HCT116 (cell line): ENCODE measurements around the gene CDK5RAP2. TPM values are rescaled to one million over a fixed set of nuclear protein-coding genes. Genes with fewer than 3 reads are reported as not detected.

ENCODE experiments used
- ATAC-seq: fragments of 200-7000 bp; cut with Tn5 transposase; 2 replicates; pipeline ENCODE4 v1.9.1; 2020; ENCODE audit warnings: mild to moderate bottlenecking, moderate library complexity
- BruUV-seq: library from RNA; stranded (reverse); fragments of 400-500 nt; replicated peaks from 2 replicates; lab custom pipeline; 2021; lab: Mats Ljungman, UMichigan
- CTCF ChIA-PET: fragments of 300-600 bp; sonication (Branson Sonifier 250); formaldehyde crosslinking; loops from one replicate; lab custom pipeline; 2021; ENCODE audit warnings: antibody characterized with exemption; lab: Charles Lee
- POLR2A ChIA-PET: fragments of 300-600, 350-600 bp; sonication (Branson Sonifier 250); formaldehyde crosslinking; loops from one replicate; lab custom pipeline; 2021; ENCODE audit warnings: antibody characterized with exemption; lab: Charles Lee
- RAD21 ChIA-PET, 2 experiments: fragments of 300-600 bp; sonication (Branson Sonifier 250); formaldehyde crosslinking; loops; one replicate each; lab custom pipeline; 2023; ENCODE audit warnings: low total read pairs in 2 of 2; ENCODE audit not compliant: uncharacterized antibody in 2 of 2, unreplicated experiment in 2 of 2, low non-redundant PET in 1 of 2; lab: Charles Lee
- DNase-seq: peaks from one replicate; pipeline ENCODE4 v3.0.0-alpha.2; 2010; ENCODE audit warnings: low read depth, low spot score
- H2AFZ ChIP-seq: fragments of 200-600 bp; shearing (Covaris generic), sonication (generic); 2 replicates; pipeline ENCODE4 v1.6.1; 2017; ENCODE audit warnings: low read depth, mixed run types, mixed read lengths, antibody characterized with exemption, low read length; ENCODE audit not compliant: poor library complexity, severe bottlenecking
- H3K27ac ChIP-seq: 2 replicates; pipeline ENCODE4 v1.5.1; 2012; ENCODE audit warnings: low read depth, low read length
- H3K27me3 ChIP-seq: fragments of 200-600 bp; sonication (generic); 2 replicates; pipeline ENCODE4 v1.6.1; 2016; ENCODE audit warnings: mixed run types, low read length, mixed read lengths; ENCODE audit not compliant: insufficient read depth
- H3K36me3 ChIP-seq, 2 experiments: fragments of 200-500 bp in 1 of 2; fragments of 200-600 bp in 1 of 2; sonication (Bioruptor generic) in 1 of 2; sonication (generic) in 1 of 2; 2 replicates each; pipeline versions ENCODE4 v1.5.1 to v1.6.1; 2014 to 2016; ENCODE audit warnings: low read length in 2 of 2, inconsistent platforms in 1 of 2, mixed read lengths in 1 of 2, mixed run types in 1 of 2; ENCODE audit not compliant: insufficient read depth in 2 of 2, control insufficient read depth in 1 of 2
- H3K4me1 ChIP-seq, 2 experiments: fragments of 200-600 bp in 1 of 2; sonication (generic) in 1 of 2; 2 replicates each; pipeline versions ENCODE4 v1.5.1 to v1.6.1; 2012 to 2017; ENCODE audit warnings: low read length in 2 of 2, inconsistent platforms in 1 of 2, mild to moderate bottlenecking in 1 of 2, mixed read lengths in 1 of 2, mixed run types in 1 of 2, moderate library complexity in 1 of 2; ENCODE audit not compliant: insufficient read depth in 2 of 2, control insufficient read depth in 1 of 2
- H3K4me2 ChIP-seq: fragments of 200-600 bp; sonication (generic); 2 replicates; pipeline ENCODE4 v1.6.1; 2017; ENCODE audit warnings: mixed run types, low read length, mixed read lengths
- H3K4me3 ChIP-seq, 2 experiments: fragments of 200-600 bp in 1 of 2; sonication (generic) in 1 of 2; replicated peaks in 1 of 2; 2 replicates each; pipeline ENCODE4 v1.5.1; 2011 to 2016; ENCODE audit warnings: low read length in 2 of 2, control low read depth in 1 of 2, low read depth in 1 of 2, mild to moderate bottlenecking in 1 of 2, mixed read lengths in 1 of 2, mixed run types in 1 of 2
- H3K79me2 ChIP-seq: fragments of 200-600 bp; sonication (generic); 2 replicates; pipeline ENCODE4 v1.6.1; 2017; ENCODE audit warnings: mild to moderate bottlenecking, mixed run types, low read length, moderate library complexity, mixed read lengths; ENCODE audit not compliant: insufficient read depth
- H3K9ac ChIP-seq: fragments of 200-600 bp; sonication (generic); 2 replicates; pipeline ENCODE4 v1.6.1; 2016; ENCODE audit warnings: low read length, mixed read lengths
- H3K9me2 ChIP-seq: fragments of 200-600 bp; sonication (generic), shearing (Covaris generic); 2 replicates; pipeline ENCODE4 v1.6.1; 2017; ENCODE audit warnings: mixed run types, mild to moderate bottlenecking, moderate library complexity; ENCODE audit not compliant: insufficient read depth
- H3K9me3 ChIP-seq, 2 experiments: fragments of 200-500 bp in 1 of 2; fragments of 200-600 bp in 1 of 2; sonication (Bioruptor generic) in 1 of 2; sonication (generic) in 1 of 2; 2 replicates each; pipeline ENCODE4 v1.6.1; 2014 to 2017; ENCODE audit warnings: low read length in 2 of 2, mixed read lengths in 2 of 2, inconsistent platforms in 1 of 2, low read depth in 1 of 2, mild to moderate bottlenecking in 1 of 2, mixed run types in 1 of 2, moderate library complexity in 1 of 2; ENCODE audit not compliant: control insufficient read depth in 1 of 2, insufficient read depth in 1 of 2
- H4K20me1 ChIP-seq: fragments of 200-600 bp; sonication (generic), shearing (Covaris generic); 2 replicates; pipeline ENCODE4 v1.6.1; 2017; ENCODE audit warnings: mixed run types, mild to moderate bottlenecking, moderate library complexity; ENCODE audit not compliant: insufficient read depth
- CEBPB ChIP-seq: IDR thresholded peaks from 2 replicates; pipeline ENCODE4 v1.6.1; 2012; ENCODE audit warnings: low read depth
- CTCF ChIP-seq, 3 experiments: fragments of 200-600 bp in 1 of 3; sonication (generic) in 1 of 3; IDR thresholded peaks in 2 of 3; conservative IDR thresholded peaks in 1 of 3; 2 replicates each; pipeline ENCODE4 v1.5.1; 2012 to 2017; ENCODE audit warnings: low read depth in 2 of 3, low read length in 2 of 3, antibody characterized with exemption in 1 of 3, borderline replicate concordance in 1 of 3, control low read depth in 1 of 3, mild to moderate bottlenecking in 1 of 3, mixed read lengths in 1 of 3, mixed run types in 1 of 3, moderate library complexity in 1 of 3; ENCODE audit not compliant: insufficient read depth in 1 of 3
- FOSL1 ChIP-seq: IDR thresholded peaks from 2 replicates; pipeline ENCODE4 v1.6.1; 2012; ENCODE audit warnings: low read depth
- POLR2AphosphoS5 ChIP-seq: IDR thresholded peaks from 2 replicates; pipeline ENCODE4 v1.6.1; 2011; ENCODE audit warnings: mild to moderate bottlenecking, low read depth, low read length, moderate library complexity
- SIN3A ChIP-seq: IDR thresholded peaks from 2 replicates; pipeline ENCODE4 v1.6.1; 2012; ENCODE audit warnings: low read depth
- SRF ChIP-seq: IDR thresholded peaks from 2 replicates; pipeline ENCODE4 v1.6.1; 2012; ENCODE audit warnings: low read depth
- TCF7L2 ChIP-seq: IDR thresholded peaks from 2 replicates; pipeline ENCODE4 v1.7.0; 2011; ENCODE audit warnings: borderline replicate concordance, inconsistent platforms; ENCODE audit not compliant: insufficient read depth, insufficient read length; ENCODE audit errors: extremely low read depth
- ZBTB33 ChIP-seq: IDR thresholded peaks from 2 replicates; pipeline ENCODE4 v1.6.1; 2011; ENCODE audit warnings: mild to moderate bottlenecking, low read length, moderate library complexity; ENCODE audit not compliant: insufficient replicate concordance; ENCODE audit errors: extremely low read depth
- ZFX ChIP-seq: fragments of 450-650 bp; IDR thresholded peaks from 2 replicates; pipeline ENCODE4 v1.6.1; 2017
- intact Hi-C: fragments of 100-400 bp; cut with micrococcal nuclease; formaldehyde crosslinking; loops from 2 replicates; pipeline ENCODE4 v1.10.0; 2022
- total RNA-seq: library from RNA; stranded (reverse); gene quantifications from one replicate; pipeline ENCODE4 v1.2.1, GENCODE V29; 2021; ENCODE audit not compliant: unreplicated experiment

The CDK5RAP2 gene
- total RNA-seq, 1 experiment from 2014 or later = 56.2 TPM

- no TSS peak for BruUV-seq
- no peaks in the 10 kb centered on the region for H3K9me2 ChIP-seq
Observed at GRCh38 chr9:120395376-120395775, 184.6 kb downstream of the CDK5RAP2 start.

More at GRCh38 chr9:120395376-120395775, 184.6 kb downstream of the CDK5RAP2 start:
- intact Hi-C loops = no loop called here
- CTCF ChIA-PET = no interaction called here
- DNase-seq (no peak), ATAC-seq (no peak)
- no peak overlapping the region for H3K27ac ChIP-seq
- H2AFZ ChIP-seq = no peak overlapping the region
- H3K9me3 ChIP-seq = no peaks in the 10 kb centered on the region
- H4K20me1 ChIP-seq = no peaks in the 10 kb centered on the region
- RAD21 ChIA-PET = no interaction called here
- H3K9ac ChIP-seq = no peak overlapping the region
- no peaks in the 10 kb centered on the region for H3K4me1 ChIP-seq
- H3K79me2 ChIP-seq = no peaks in the 10 kb centered on the region
- TF ChIP-seq CEBPB (no peak), SRF (no peak), POLR2AphosphoS5 (no peak), ZFX (no peak), SIN3A (no peak), ZBTB33 (no peak), CTCF (IDR thresholded peaks at IDR 0.05 in 2 of 3, conservative IDR thresholded peaks at IDR 0.05 in 1 of 3; ENCODE audit: borderline replicate concordance in 1 of 3, insufficient read depth in 1 of 3, low read depth in 2 of 3, low read length in 2 of 3) (no peak), TCF7L2 (no peak), FOSL1 (no peak)
- no peak overlapping the region for H3K4me2 ChIP-seq
- no peak overlapping the region for H3K4me3 ChIP-seq
- peaks cover 16 to 22% of the 10 kb centered on the region in 2 experiments; a peak in 3 of 4 replicates for H3K36me3 ChIP-seq
- H3K27me3 ChIP-seq = no peaks in the 10 kb centered on the region
- POLR2A ChIA-PET = no interaction called here
